Measurements from ENCODE around the gene GPHB5.

The GPHB5 gene

GRCh38 chr14:63276016-63276415, 42.7 kb downstream of the GPHB5 start:
- H3K18ac ChIP-seq (ENCODE audit: low read length): no peak overlapping the region
- no peak overlapping the region for H4K8ac ChIP-seq (ENCODE audit: low read depth, low read length)
- no peak overlapping the region for H3K9ac ChIP-seq (ENCODE audit: low read length)
- no peaks in the 10 kb centered on the region for H3K27me3 ChIP-seq (ENCODE audit: insufficient read depth, low read length, poor library complexity)
- no peak overlapping the region for H2BK5ac ChIP-seq (ENCODE audit: low read length)
- no peaks in the 10 kb centered on the region for H3K79me1 ChIP-seq (ENCODE audit: low read length)
- H3K4me3 ChIP-seq (ENCODE audit: low read length): no peak overlapping the region
- no peaks in the 10 kb centered on the region for H3K79me2 ChIP-seq (ENCODE audit: control insufficient read depth, insufficient read depth, low read length)
- no peak overlapping the region for H3K27ac ChIP-seq (ENCODE audit: low read depth, low read length)
- no peak overlapping the region for H3K23ac ChIP-seq (ENCODE audit: low read length)
- no CpG with 5 or more reads among the region's 4 CpGs for WGBS (ENCODE audit: extremely low coverage, insufficient coverage, low lambda C conversion rate)
- H4K5ac ChIP-seq (ENCODE audit: low read length): no peak overlapping the region
- H3K56ac ChIP-seq (ENCODE audit: low read length): no peak overlapping the region
- no peaks in the 10 kb centered on the region for H3K36me3 ChIP-seq (ENCODE audit: control insufficient read depth, insufficient read depth, low read length)
- DNase-seq: no peak
- no peaks in the 10 kb centered on the region for H3K4me1 ChIP-seq (ENCODE audit: control insufficient read depth, low read depth, low read length)
- H2BK15ac ChIP-seq (replicated peaks; ENCODE audit: low read depth): no peak overlapping the region
- no peak overlapping the region for H2AK5ac ChIP-seq (ENCODE audit: low read length)
- no peak overlapping the region for H3K4ac ChIP-seq (ENCODE audit: low read depth, low read length)
- no peak overlapping the region for H2BK120ac ChIP-seq (ENCODE audit: low read depth, low read length)
- no peak overlapping the region for H3K4me2 ChIP-seq (ENCODE audit: low read length)

DNA sequence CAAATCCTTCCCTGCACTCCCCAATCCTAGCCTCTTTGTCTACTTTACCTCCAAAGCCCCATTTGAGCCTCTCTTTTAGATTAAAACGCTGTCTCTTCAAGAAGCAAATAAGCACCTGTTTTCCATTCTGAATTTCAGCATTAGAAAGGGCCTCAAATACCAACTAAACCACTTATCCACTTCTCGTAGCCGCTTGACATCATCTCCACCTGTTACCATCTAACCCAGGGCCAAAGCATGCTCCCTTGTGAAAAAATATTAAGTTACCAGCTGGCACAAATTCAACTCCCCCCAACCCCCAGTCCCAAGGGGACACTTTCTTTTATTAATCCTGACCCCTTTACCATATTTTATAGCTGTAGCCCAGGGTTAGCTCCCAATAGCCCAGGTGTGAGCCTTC, 43.1 kb downstream of the GPHB5 start:
- H2BK15ac ChIP-seq (replicated peaks; ENCODE audit: low read depth): no peak overlapping the region
- no peak overlapping the region for H3K4me3 ChIP-seq (ENCODE audit: low read length)
- H3K9ac ChIP-seq (ENCODE audit: low read length): no peak overlapping the region
- WGBS (ENCODE audit: extremely low coverage, insufficient coverage, low lambda C conversion rate): no CpG with 5 or more reads among the region's 3 CpGs
- H3K4me2 ChIP-seq (ENCODE audit: low read length): no peak overlapping the region
- H3K56ac ChIP-seq (ENCODE audit: low read length): no peak overlapping the region
- no peak for DNase-seq
- H3K4me1 ChIP-seq (ENCODE audit: control insufficient read depth, low read depth, low read length): no peaks in the 10 kb centered on the region
- H3K18ac ChIP-seq (ENCODE audit: low read length): no peak overlapping the region
- H3K27ac ChIP-seq (ENCODE audit: low read depth, low read length): no peak overlapping the region
- H3K79me1 ChIP-seq (ENCODE audit: low read length): no peaks in the 10 kb centered on the region
- no peak overlapping the region for H3K4ac ChIP-seq (ENCODE audit: low read depth, low read length)
- H2BK5ac ChIP-seq (ENCODE audit: low read length): no peak overlapping the region
- no peak overlapping the region for H3K23ac ChIP-seq (ENCODE audit: low read length)
- no peak overlapping the region for H4K8ac ChIP-seq (ENCODE audit: low read depth, low read length)
- no peaks in the 10 kb centered on the region for H3K27me3 ChIP-seq (ENCODE audit: insufficient read depth, low read length, poor library complexity)
- no peaks in the 10 kb centered on the region for H3K36me3 ChIP-seq (ENCODE audit: control insufficient read depth, insufficient read depth, low read length)
- no peaks in the 10 kb centered on the region for H3K79me2 ChIP-seq (ENCODE audit: control insufficient read depth, insufficient read depth, low read length)
- H2AK5ac ChIP-seq (ENCODE audit: low read length): no peak overlapping the region
- H2BK120ac ChIP-seq (ENCODE audit: low read depth, low read length): no peak overlapping the region
- no peak overlapping the region for H4K5ac ChIP-seq (ENCODE audit: low read length)

- no peak overlapping the region for H3K4me3 ChIP-seq (ENCODE audit: low read length)
- no peaks in the 10 kb centered on the region for H3K79me2 ChIP-seq (ENCODE audit: control insufficient read depth, insufficient read depth, low read length)
- no peak overlapping the region for H3K56ac ChIP-seq (ENCODE audit: low read length)
- WGBS (ENCODE audit: extremely low coverage, insufficient coverage, low lambda C conversion rate): no CpG with 5 or more reads among the region's 8 CpGs
- no peak overlapping the region for H2BK120ac ChIP-seq (ENCODE audit: low read depth, low read length)
- H3K36me3 ChIP-seq (ENCODE audit: control insufficient read depth, insufficient read depth, low read length): no peaks in the 10 kb centered on the region
- H4K8ac ChIP-seq (ENCODE audit: low read depth, low read length): no peak overlapping the region
- H2BK5ac ChIP-seq (ENCODE audit: low read length): no peak overlapping the region
- no peak overlapping the region for H2AK5ac ChIP-seq (ENCODE audit: low read length)
- no peaks in the 10 kb centered on the region for H3K79me1 ChIP-seq (ENCODE audit: low read length)
- no peak overlapping the region for H3K4me2 ChIP-seq (ENCODE audit: low read length)
- H3K27me3 ChIP-seq (ENCODE audit: insufficient read depth, low read length, poor library complexity): no peaks in the 10 kb centered on the region
- no peak overlapping the region for H3K9ac ChIP-seq (ENCODE audit: low read length)
- no peak overlapping the region for H3K4ac ChIP-seq (ENCODE audit: low read depth, low read length)
- no peak overlapping the region for H4K5ac ChIP-seq (ENCODE audit: low read length)
- H3K27ac ChIP-seq (ENCODE audit: low read depth, low read length): no peak overlapping the region
- no peaks in the 10 kb centered on the region for H3K4me1 ChIP-seq (ENCODE audit: control insufficient read depth, low read depth, low read length)
- no peak for DNase-seq
- H2BK15ac ChIP-seq (replicated peaks; ENCODE audit: low read depth): no peak overlapping the region
- H3K18ac ChIP-seq (ENCODE audit: low read length): no peak overlapping the region
- H3K23ac ChIP-seq (ENCODE audit: low read length): no peak overlapping the region
Measured at GRCh38 chr14:63273717-63274655, 44.7 kb downstream of the GPHB5 start.

- Histone ChIP-seq H3K18ac (ENCODE audit: low read length) (no peak overlapping the region), H2BK120ac (ENCODE audit: low read depth, low read length) (no peak overlapping the region), H2AK5ac (ENCODE audit: low read length) (no peak overlapping the region), H4K8ac (ENCODE audit: low read depth, low read length) (no peak overlapping the region), H3K36me3 (ENCODE audit: control insufficient read depth, insufficient read depth, low read length) (no peaks in the 10 kb centered on the region), H3K9ac (ENCODE audit: low read length) (no peak overlapping the region), H2BK5ac (ENCODE audit: low read length) (no peak overlapping the region), H3K23ac (ENCODE audit: low read length) (no peak overlapping the region), H3K4ac (ENCODE audit: low read depth, low read length) (no peak overlapping the region), H3K4me3 (ENCODE audit: low read length) (no peak overlapping the region), H3K79me2 (ENCODE audit: control insufficient read depth, insufficient read depth, low read length) (no peaks in the 10 kb centered on the region), H3K4me1 (ENCODE audit: control insufficient read depth, low read depth, low read length) (no peaks in the 10 kb centered on the region), H3K56ac (ENCODE audit: low read length) (no peak overlapping the region), H3K27ac (ENCODE audit: low read depth, low read length) (no peak overlapping the region), H3K79me1 (ENCODE audit: low read length) (no peaks in the 10 kb centered on the region), H3K27me3 (ENCODE audit: insufficient read depth, low read length, poor library complexity) (no peaks in the 10 kb centered on the region), H3K4me2 (ENCODE audit: low read length) (no peak overlapping the region), H4K5ac (ENCODE audit: low read length) (no peak overlapping the region), H2BK15ac (replicated peaks; ENCODE audit: low read depth) (no peak overlapping the region)
- WGBS (ENCODE audit: extremely low coverage, insufficient coverage, low lambda C conversion rate): no CpG with 5 or more reads among the region's 3 CpGs
- DNase-seq: no peak
Measured at GRCh38 chr14:63273129-63273528, 45.6 kb downstream of the GPHB5 start.

DNA sequence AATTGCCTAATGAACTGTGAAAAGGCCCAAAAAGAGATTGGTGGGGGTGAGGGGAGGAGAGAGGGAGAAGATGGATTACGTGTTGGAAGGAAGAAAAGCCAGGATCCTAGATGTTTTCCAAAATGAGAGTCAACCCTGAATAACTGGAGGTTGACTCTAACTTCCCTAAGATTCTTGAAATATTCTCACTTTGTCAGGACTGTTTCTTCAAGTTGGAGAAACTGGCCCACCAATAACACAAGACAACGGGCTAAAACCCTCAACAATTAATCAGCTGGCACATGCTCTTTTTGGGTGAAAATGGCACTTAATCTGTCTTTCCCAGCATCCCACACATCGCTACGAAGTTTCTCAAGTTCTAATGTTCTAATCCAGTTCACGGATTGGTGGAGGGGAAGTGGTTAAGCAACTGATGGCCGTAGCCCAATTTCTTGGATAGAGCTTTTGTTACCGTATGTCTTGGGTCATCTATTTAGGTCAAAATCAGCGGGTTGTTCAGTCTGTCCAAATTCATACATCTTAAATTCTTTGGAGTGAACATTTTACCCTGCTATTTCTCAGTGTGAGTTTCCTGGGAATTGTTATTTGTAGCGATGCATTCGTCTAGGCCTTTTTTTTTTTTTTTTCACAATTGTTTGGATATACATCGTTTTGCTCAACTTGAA, 49.0 kb downstream of the GPHB5 start:
- Histone ChIP-seq H3K27me3 (ENCODE audit: insufficient read depth, low read length, poor library complexity) (no peaks in the 10 kb centered on the region), H3K4me1 (ENCODE audit: control insufficient read depth, low read depth, low read length) (no peaks in the 10 kb centered on the region), H2AK5ac (ENCODE audit: low read length) (no peak overlapping the region), H3K4ac (ENCODE audit: low read depth, low read length) (no peak overlapping the region), H4K5ac (ENCODE audit: low read length) (no peak overlapping the region), H2BK120ac (ENCODE audit: low read depth, low read length) (no peak overlapping the region), H4K8ac (ENCODE audit: low read depth, low read length) (no peak overlapping the region), H2BK15ac (replicated peaks; ENCODE audit: low read depth) (no peak overlapping the region), H3K36me3 (ENCODE audit: control insufficient read depth, insufficient read depth, low read length) (no peaks in the 10 kb centered on the region), H3K23ac (ENCODE audit: low read length) (no peak overlapping the region), H3K79me2 (ENCODE audit: control insufficient read depth, insufficient read depth, low read length) (no peaks in the 10 kb centered on the region), H3K9ac (ENCODE audit: low read length) (no peak overlapping the region), H3K4me2 (ENCODE audit: low read length) (no peak overlapping the region), H3K4me3 (ENCODE audit: low read length) (no peak overlapping the region), H2BK5ac (ENCODE audit: low read length) (no peak overlapping the region), H3K56ac (ENCODE audit: low read length) (no peak overlapping the region), H3K79me1 (ENCODE audit: low read length) (no peaks in the 10 kb centered on the region), H3K27ac (ENCODE audit: low read depth, low read length) (no peak overlapping the region), H3K18ac (ENCODE audit: low read length) (no peak overlapping the region)
- DNase-seq: no peak
- no CpG with 5 or more reads among the region's 11 CpGs for WGBS (ENCODE audit: extremely low coverage, insufficient coverage, low lambda C conversion rate)
